Thymus (tissue), 11 donors: Measurements from ENCODE around the gene BAG3. TPM values are rescaled to one million over a fixed set of nuclear protein-coding genes. Genes with fewer than 3 reads are reported as not detected.
"Not testable (repeated sequence)": the region's sequence is repeated elsewhere in the genome, so short reads cannot be mapped to it uniquely, and the experiment has no call there.

Experiments
- DNase-seq, 9 donors: peaks; one replicate each; pipeline ENCODE4 v3.0.0-alpha.2; 2013; ENCODE audit warnings: low spot score in 9 of 9, low read depth in 6 of 9, missing footprints in 1 of 9
- H3K27ac ChIP-seq, 2 donors: one replicate each; pipeline ENCODE4 v1.5.1; 2013; ENCODE audit warnings: control low read depth in 1 of 2, low read depth in 1 of 2, low read length in 1 of 2, mild to moderate bottlenecking in 1 of 2, moderate library complexity in 1 of 2
- H3K27me3 ChIP-seq, 2 donors: one replicate each; pipeline ENCODE4 v1.5.1; 2013; ENCODE audit warnings: low read length in 1 of 2; ENCODE audit not compliant: control insufficient read depth in 2 of 2, insufficient read depth in 1 of 2
- H3K36me3 ChIP-seq, 2 donors: one replicate each; pipeline ENCODE4 v1.5.1; 2013; ENCODE audit warnings: low read length in 1 of 2, mild to moderate bottlenecking in 1 of 2, moderate library complexity in 1 of 2; ENCODE audit not compliant: control insufficient read depth in 2 of 2, insufficient read depth in 2 of 2
- H3K4me1 ChIP-seq, 2 donors: one replicate each; pipeline ENCODE4 v1.5.1; 2013; ENCODE audit warnings: low read length in 2 of 2; ENCODE audit not compliant: control insufficient read depth in 2 of 2, insufficient read depth in 2 of 2
- H3K4me3 ChIP-seq, 2 donors: one replicate each; pipeline ENCODE4 v1.5.1; 2013; ENCODE audit warnings: low read length in 2 of 2, control low read depth in 1 of 2, mild to moderate bottlenecking in 1 of 2
- H3K9me3 ChIP-seq, 2 donors: one replicate each; pipeline ENCODE4 v1.5.1; 2013; ENCODE audit warnings: low read length in 1 of 2, mild to moderate bottlenecking in 1 of 2; ENCODE audit not compliant: control insufficient read depth in 2 of 2, insufficient read depth in 1 of 2
- WGBS: extraction: QIAGEN DNeasy Blood & Tissue Kit; methylation state at CpG from one replicate; pipeline ENCODE4 v1.1.7; 2013; 5-methylcytosine and 5-hydroxymethylcytosine counted together
- polyA plus RNA-seq: library from polyadenylated mRNA; stranded (reverse); fragments of 200-250 nt; gene quantifications from one replicate; pipeline ENCODE4 v1.2.3, GENCODE V29; 2013
- total RNA-seq: library from RNA; stranded (reverse); fragments of 120-200 nt; gene quantifications from one replicate; pipeline ENCODE4 v1.2.4, GENCODE V29; 2013
- donor health status: healthy.

The BAG3 gene
- total and polyA plus RNA-seq, 2 donors, result 1.7 to 12.6 TPM

DNA sequence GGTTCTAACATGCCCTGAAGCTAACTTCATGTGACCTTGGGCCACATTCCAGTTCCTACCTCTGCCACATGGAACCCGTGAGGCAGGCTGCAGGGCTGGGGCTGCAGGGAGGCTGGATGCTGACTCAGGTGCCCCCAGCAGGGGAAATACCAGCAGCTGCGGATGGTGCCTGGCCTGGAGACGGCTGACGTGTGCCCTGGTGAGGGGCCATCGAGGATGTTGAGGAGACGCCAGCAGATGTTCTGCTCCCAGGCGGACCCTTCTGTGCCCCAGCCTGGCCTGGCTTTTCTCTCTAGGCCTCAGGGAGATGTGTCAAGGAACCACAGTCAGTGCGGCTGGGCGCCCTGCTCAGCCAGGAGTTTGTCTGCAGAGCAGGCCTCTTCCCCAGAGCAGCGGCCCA, 8.8 kb downstream of the BAG3 start:
- no peaks in the 10 kb centered on the region for H3K36me3 ChIP-seq
- no peak overlapping the region for H3K27ac ChIP-seq
- H3K4me3 ChIP-seq, result no peak overlapping the region
- 97% methylated on average over 10 of the region's 10 CpGs for WGBS
- H3K9me3 ChIP-seq, result no peaks in the 10 kb centered on the region
- H3K27me3 ChIP-seq, result no peaks in the 10 kb centered on the region
- no peak for DNase-seq
- peaks cover 0 to 3% of the 10 kb centered on the region in 2 donors for H3K4me1 ChIP-seq

DNA sequence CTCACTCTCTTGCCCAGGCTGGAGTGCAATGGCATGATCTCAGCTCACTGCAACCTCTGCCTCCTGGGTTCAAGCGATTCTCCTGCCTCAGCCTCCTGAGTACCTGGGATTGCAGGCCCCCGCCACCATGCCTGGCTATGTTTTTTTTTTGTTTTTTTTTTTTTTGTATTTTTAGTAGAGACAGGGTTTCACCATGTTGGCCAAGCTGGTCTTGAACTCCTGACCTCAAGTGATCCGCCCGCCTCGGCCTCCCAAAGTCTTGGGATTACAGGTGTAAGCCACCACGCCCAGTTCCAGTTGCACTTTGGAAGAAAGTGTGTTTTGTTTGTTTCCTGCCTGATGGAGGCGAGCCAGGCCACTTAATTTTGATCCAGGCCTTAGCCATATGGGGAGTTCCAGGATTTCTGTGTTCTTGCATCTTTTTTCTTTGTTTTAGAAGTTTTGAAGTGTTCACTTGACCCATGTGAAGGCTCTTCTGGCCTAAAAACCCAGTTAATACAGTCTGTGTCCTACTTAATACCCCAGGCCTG, 11.0 kb downstream of the BAG3 start:
- H3K36me3 ChIP-seq, H3K4me3 ChIP-seq, H3K27ac ChIP-seq, H3K4me1 ChIP-seq, H3K27me3 ChIP-seq, H3K9me3 ChIP-seq, DNase-seq: not testable (repeated sequence)
- 97% methylated on average over 7 of the region's 7 CpGs for WGBS

DNA sequence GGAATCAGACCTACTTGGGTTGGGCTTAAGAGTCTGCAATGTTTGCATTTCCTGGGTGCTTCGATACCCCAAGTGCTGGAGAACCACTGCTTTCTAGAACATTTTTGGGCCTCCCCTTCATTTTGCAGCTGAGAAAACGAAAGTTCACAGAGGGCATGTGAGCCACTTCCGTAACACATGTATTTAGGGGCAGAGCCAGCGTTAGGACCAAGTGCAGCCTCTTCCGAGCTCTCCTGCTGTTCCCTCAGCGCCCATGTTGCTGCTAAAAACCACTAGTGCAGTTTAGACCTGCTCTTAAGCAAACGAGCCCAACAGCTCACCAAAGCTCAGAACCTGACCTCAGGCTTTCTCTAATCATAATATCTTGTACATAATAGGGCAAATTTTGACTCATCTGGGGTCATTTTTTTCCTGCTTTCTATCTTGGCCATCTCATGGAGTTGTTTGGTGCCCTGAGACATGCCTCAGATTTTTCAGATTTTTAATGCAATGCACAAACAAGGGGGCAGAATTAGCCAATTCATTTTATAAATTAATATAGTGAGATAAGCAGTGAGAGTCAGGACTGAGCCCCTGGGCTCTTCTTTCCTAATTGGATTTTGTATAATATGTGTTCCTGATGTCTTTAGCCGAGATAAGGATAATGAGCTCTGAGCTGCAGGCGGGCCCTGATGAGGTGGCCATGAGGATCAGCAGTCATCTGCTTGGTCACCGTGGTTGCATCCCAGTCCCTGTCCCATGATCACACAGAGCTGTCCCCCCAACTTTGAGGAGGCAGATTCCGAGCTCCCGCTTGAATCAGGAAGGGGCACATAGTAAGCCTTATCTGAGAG, 12.9 kb downstream of the BAG3 start:
- whole genome bisulfite sequencing, result 96% methylated on average over 12 of the region's 12 CpGs
- H3K4me1 ChIP-seq, result no peaks in the 10 kb centered on the region
- H3K36me3 ChIP-seq, result no peaks in the 10 kb centered on the region
- H3K9me3 ChIP-seq, result no peaks in the 10 kb centered on the region
- H3K27me3 ChIP-seq, result no peaks in the 10 kb centered on the region
- no peak overlapping the region for H3K4me3 ChIP-seq
- H3K27ac ChIP-seq, result no peak overlapping the region
- DNase-seq, result no peak

DNA sequence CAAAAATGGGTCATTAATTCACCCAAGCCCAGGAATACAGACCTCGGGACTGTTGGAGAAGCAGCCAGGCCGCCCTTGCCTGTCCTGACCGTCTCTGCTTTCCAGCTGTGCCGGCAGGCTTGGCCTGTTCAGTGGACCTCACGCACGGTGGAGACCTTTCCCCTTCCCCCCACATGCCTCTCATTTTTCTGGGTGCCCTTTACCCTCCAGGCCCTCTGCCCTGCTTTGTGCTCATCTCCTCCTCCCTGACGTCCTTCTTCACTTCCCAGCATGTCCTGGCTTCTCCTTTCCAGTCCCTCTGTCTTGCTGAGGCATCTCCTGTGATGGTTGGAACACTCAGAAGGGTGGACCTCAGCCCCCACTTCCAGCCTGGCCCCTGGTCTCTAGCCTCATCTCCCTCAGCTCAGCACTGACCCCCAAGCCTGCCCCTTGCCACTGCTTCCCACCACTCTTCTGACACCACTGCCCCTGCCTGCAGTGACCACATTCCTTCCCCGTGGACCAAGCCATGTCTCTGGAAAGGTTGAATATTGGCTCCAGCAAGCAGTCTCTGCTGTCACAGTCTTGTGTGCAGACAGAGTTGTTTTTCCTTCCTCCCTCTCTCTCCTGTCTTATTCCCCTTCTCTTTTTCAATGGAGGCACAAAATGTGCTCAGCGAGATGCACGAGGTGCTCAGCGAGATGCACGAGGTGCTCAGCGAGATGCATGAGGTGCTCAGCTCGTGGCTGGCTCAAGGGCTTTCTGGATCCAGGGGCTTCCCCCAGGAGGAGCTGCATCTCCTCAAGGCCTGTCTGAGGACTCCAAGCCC, 14.9 kb downstream of the BAG3 start:
- Histone ChIP-seq H3K36me3 (peaks cover 0 to 3% of the 10 kb centered on the region in 2 donors), H3K27ac (no peak overlapping the region), H3K4me1 (no peaks in the 10 kb centered on the region), H3K4me3 (no peak overlapping the region), H3K27me3 (no peaks in the 10 kb centered on the region), H3K9me3 (no peaks in the 10 kb centered on the region)
- no peak for DNase-seq
- 86% methylated on average over 14 of the region's 14 CpGs for WGBS

DNA sequence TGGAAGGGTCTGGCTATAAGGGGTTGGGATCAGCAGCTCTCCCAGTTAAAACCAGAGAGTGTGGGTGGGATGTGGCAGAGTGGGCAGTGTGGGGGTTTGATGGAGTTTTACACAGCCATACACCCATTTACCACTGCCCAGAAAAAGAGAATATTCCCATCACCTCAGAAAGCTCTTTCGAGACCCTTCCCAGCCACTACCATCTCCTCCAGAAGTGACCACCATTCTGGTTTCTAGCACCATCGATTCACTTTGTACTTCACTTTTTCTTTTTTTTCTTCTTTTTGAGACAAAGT, 15.5 kb downstream of the BAG3 start:
- no peaks in the 10 kb centered on the region for H3K4me1 ChIP-seq
- H3K9me3 ChIP-seq, result no peaks in the 10 kb centered on the region
- H3K36me3 ChIP-seq, result peaks cover 0 to 3% of the 10 kb centered on the region in 2 donors
- no peak overlapping the region for H3K4me3 ChIP-seq
- H3K27me3 ChIP-seq, result no peaks in the 10 kb centered on the region
- no peak overlapping the region for H3K27ac ChIP-seq
- DNase-seq, result no peak
- WGBS, result 99% methylated on average over 2 of the region's 2 CpGs

DNA sequence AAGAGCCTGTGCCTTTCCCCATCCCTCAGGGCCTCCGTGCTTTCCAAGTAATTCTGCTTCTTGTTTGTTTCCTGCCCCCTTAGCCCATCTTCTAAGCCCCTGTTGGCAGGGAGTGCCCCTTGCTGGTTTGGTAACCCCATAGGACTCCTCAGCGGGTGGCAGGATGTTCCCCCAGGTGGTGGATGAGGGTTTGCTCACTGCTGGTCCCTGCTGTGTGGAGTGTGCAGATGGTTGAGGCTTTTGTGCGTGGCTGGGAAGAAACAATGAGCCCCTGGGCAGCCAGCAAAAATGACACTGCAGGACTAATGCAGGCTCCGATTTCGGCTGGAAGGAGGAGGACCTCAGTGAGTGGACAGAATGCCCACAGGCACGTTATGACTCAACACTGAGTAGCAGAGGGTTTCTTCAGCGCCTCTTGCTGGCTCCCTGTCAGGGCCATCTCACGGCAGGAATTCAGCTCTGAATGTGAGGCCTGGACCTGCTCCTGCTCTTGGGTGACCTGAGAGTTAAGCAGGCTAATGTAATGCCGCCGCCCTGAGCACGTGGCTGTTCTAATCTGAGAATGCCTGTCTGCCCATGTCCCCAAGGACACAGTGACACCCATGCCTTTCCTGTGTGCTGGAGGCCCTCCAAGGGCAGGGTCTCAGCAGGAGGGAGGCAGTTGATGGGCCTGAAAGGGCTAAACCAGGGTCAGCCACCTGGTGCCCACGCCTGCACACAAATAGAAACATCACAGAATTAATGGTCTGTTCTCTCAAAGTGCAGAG, 16.6 kb downstream of the BAG3 start:
- Histone ChIP-seq H3K27me3 (no peaks in the 10 kb centered on the region), H3K4me1 (no peaks in the 10 kb centered on the region), H3K9me3 (no peaks in the 10 kb centered on the region), H3K27ac (no peak overlapping the region), H3K36me3 (peaks cover 5 to 8% of the 10 kb centered on the region in 2 donors), H3K4me3 (no peak overlapping the region)
- DNase-seq, result no peak
- WGBS, result 63% methylated on average over 12 of the region's 12 CpGs

DNA sequence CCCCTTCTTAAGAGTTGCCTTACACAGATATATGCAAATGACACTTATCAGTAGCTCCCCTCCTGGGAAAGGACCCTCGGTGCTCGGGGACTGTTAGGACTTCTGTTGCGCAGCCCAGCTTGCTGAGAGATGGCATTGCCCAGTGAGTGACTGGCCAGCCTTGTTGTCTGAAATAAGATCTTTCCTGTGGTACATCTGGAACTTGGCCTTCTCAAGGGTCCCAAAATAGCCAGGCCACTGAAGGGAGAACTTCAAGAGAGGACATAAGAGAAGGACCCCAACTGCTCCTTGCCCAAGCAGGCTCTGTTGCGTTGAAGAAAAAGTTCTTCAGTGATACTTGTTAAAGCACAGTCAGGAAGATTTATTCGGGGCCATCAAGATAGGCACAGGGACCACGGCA, 17.3 kb downstream of the BAG3 start:
- WGBS, result 98% methylated on average over 6 of the region's 6 CpGs
- Histone ChIP-seq H3K4me1 (no peaks in the 10 kb centered on the region), H3K27ac (no peak overlapping the region)

DNA sequence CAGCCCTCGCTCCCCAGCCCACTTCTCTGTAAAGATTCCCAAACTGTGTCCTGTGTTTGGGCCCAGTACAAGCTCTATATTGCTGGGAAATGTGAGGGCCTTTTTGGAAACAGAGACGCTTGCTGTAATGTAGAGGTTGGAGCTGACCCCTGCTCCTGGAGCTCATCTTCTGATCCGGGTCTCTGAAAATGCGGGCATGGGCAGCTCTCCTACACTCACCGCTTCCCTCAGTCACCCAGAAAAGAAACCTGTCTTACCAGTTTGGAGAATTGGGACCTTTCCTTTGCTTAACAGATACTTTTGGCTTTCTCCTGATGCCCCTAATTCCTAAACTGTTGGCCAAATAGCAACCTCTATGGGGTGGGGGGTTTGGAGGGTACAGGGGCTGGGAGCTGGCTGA, 18.2 kb downstream of the BAG3 start:
- no peak for DNase-seq
- no peak overlapping the region for H3K27ac ChIP-seq
- no peaks in the 10 kb centered on the region for H3K27me3 ChIP-seq
- H3K36me3 ChIP-seq, result peaks cover 5 to 9% of the 10 kb centered on the region in 2 donors
- no peaks in the 10 kb centered on the region for H3K4me1 ChIP-seq
- 98% methylated on average over 5 of the region's 5 CpGs for WGBS
- H3K4me3 ChIP-seq, result no peak overlapping the region
- no peaks in the 10 kb centered on the region for H3K9me3 ChIP-seq

More for the DNA sequence above, 17.3 kb downstream of the BAG3 start:
- Histone ChIP-seq H3K4me3 (no peak overlapping the region), H3K36me3 (peaks cover 5 to 9% of the 10 kb centered on the region in 2 donors), H3K9me3 (no peaks in the 10 kb centered on the region), H3K27me3 (no peaks in the 10 kb centered on the region)
- no peak for DNase-seq
